ELR (cell line): Measurements from ENCODE around the gene IL32.
"Not testable (repeated sequence)": the region's sequence is repeated elsewhere in the genome, so short reads cannot be mapped to it uniquely, and the experiment has no call there.

ENCODE experiments used
- DNase-seq: peaks from one replicate; pipeline ENCODE4 v3.0.0-alpha.2; 2015; ENCODE audit warnings: low read depth

IL32 gene

GRCh38 chr16:3070608-3071111 is 5.2 kb downstream of the IL32 start:
- DNase-seq, result no peak

- DNase-seq, result no peak
These were observed 6.2 kb downstream of the IL32 start for GRCh38 chr16:3071655-3072054.

GRCh38 chr16:3072148-3072547 is 6.7 kb downstream of the IL32 start:
- DNase-seq, result not testable (repeated sequence)

GRCh38 chr16:3072576-3073263 is 7.3 kb downstream of the IL32 start:
- DNase-seq, result not testable (repeated sequence)

GRCh38 chr16:3073448-3073847 is 8.0 kb downstream of the IL32 start:
- DNase-seq, result no peak

GRCh38 chr16:3074860-3075522 is 9.6 kb downstream of the IL32 start:
- no peak for DNase-seq

- no peak for DNase-seq
These were observed 10.1 kb downstream of the IL32 start for GRCh38 chr16:3075523-3075915.

GRCh38 chr16:3075946-3076345 is 10.5 kb downstream of the IL32 start:
- DNase-seq, result not testable (repeated sequence)

- DNase-seq, result no peak
These were observed 11.1 kb downstream of the IL32 start for GRCh38 chr16:3076577-3076976.

- DNase-seq, result no peak
These were observed 14.6 kb downstream of the IL32 start for GRCh38 chr16:3080024-3080423.

- not testable (repeated sequence) for DNase-seq
These were observed 16.5 kb downstream of the IL32 start for GRCh38 chr16:3081957-3082356.

- DNase-seq, result not testable (repeated sequence)
These were observed 18.0 kb downstream of the IL32 start for GRCh38 chr16:3083408-3083807.

- no peak for DNase-seq
These were observed 19.1 kb downstream of the IL32 start for GRCh38 chr16:3084491-3084890.

- DNase-seq, result no peak
These were observed 19.7 kb downstream of the IL32 start for GRCh38 chr16:3084969-3085670.

- no peak for DNase-seq
These were observed 20.6 kb downstream of the IL32 start for GRCh38 chr16:3085868-3086595.

GRCh38 chr16:3086596-3087242 is 21.3 kb downstream of the IL32 start:
- DNase-seq, result no peak

GRCh38 chr16:3087243-3088235 is 22.1 kb downstream of the IL32 start:
- no peak for DNase-seq

GRCh38 chr16:3088450-3088849 is 23.0 kb downstream of the IL32 start:
- no peak for DNase-seq

- DNase-seq, result no peak
These were observed 23.7 kb downstream of the IL32 start for GRCh38 chr16:3088925-3089716.
